Large intestine (tissue), 3 donors: ENCODE data around the gene TTC6. TPM values are rescaled to one million over a fixed set of nuclear protein-coding genes. Genes with fewer than 3 reads are reported as not detected.

Experiments used
- DNase-seq, 2 donors: peaks; one replicate each; pipeline versions ENCODE4 v3.0.0 to v3.0.0-alpha.2; 2013
- H3K27ac ChIP-seq: one replicate; pipeline ENCODE4 v1.5.1; 2013; ENCODE audit warnings: low read length
- H3K27me3 ChIP-seq: 2 replicates; pipeline ENCODE4 v1.6.1; 2013; ENCODE audit warnings: low read length; ENCODE audit not compliant: control insufficient read depth, insufficient read depth
- H3K36me3 ChIP-seq: 2 replicates; pipeline ENCODE4 v1.6.1; 2013; ENCODE audit warnings: low read length; ENCODE audit not compliant: control insufficient read depth, insufficient read depth
- H3K4me1 ChIP-seq: one replicate; pipeline ENCODE4 v1.6.1; 2013; ENCODE audit warnings: low read length; ENCODE audit not compliant: control insufficient read depth, insufficient read depth
- H3K4me3 ChIP-seq: one replicate; pipeline ENCODE4 v1.5.1; 2013; ENCODE audit warnings: low read length
- H3K9me3 ChIP-seq: one replicate; pipeline ENCODE4 v1.6.1; 2013; ENCODE audit warnings: mild to moderate bottlenecking, low read depth, low read length, moderate library complexity; ENCODE audit not compliant: control insufficient read depth
- WGBS: methylation state at CpG from one replicate; pipeline ENCODE4 v1.1.5; 2013; ENCODE audit warnings: low lambda C conversion rate; ENCODE audit not compliant: insufficient coverage; 5-methylcytosine and 5-hydroxymethylcytosine counted together
- polyA plus RNA-seq: library from polyadenylated mRNA; unstranded; fragments of 120-200 nt; gene quantifications from one replicate; pipeline ENCODE4 v1.2.1, GENCODE V29; 2013

The TTC6 gene
- polyA plus RNA-seq, 1 donor: 2.1 TPM

DNA sequence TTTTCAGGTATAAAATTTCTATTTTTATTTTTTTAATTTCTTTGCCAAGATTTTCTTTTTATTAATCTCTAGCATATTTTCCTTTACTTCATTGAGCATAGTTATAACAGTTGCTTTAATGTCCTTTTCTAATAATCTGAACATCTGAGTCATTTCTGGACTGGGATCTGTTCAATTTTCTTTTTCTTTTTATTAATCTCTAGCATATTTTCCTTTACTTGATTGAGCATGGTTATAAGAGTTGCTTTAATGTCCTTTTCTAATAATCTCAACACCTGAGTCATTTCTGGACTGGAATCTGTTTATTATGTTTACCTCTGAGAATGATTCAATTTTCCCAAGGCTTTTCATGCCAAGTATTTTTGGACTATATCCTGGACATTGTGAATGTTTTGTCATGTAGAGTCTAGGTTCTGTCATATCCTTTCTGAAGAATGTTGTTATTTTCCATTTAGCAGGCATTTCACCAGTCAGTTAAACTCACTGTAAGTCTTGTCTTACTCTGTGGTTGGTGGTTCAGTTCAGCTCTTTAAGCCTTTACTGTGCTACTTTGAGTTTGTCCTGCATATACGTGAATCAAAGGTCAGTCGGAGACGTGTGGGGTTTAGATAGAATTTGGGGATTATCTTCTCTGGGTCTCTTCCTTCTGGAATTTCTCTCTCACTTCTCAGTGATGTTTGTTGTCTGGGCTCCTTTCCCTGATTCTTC, 20.3 kb downstream of the TTC6 start:
- Histone ChIP-seq H3K27ac (no peak overlapping the region), H3K36me3 (no peaks in the 10 kb centered on the region), H3K4me3 (no peak overlapping the region), H3K4me1 (no peaks in the 10 kb centered on the region), H3K27me3 (peaks cover 8% of the 10 kb centered on the region), H3K9me3 (peaks cover 31% of the 10 kb centered on the region)
- 93% methylated on average over 3 of the region's 3 CpGs for WGBS
- no peak for DNase-seq

DNA sequence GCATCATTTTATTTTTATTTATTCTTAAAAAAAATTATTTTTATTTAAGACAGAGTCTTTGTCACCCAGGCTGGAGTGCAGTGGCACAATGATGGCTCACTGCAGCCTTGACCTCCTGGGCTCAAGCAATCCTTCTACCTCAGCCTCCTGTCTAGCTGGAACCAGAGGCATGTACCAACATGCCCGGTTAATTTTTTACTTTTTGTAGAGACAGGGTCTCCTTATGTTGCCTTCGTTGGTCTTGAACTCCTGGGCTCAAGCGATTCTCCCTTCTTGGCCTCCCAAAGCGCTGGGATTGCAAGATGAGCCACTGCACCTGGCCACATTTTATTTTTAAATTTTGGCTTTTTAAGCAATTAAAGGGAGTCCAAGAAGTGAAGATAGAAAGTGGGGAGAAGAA, 21.4 kb downstream of the TTC6 start:
- Histone ChIP-seq H3K9me3 (peaks cover 22% of the 10 kb centered on the region), H3K36me3 (no peaks in the 10 kb centered on the region), H3K27me3 (no peaks in the 10 kb centered on the region), H3K4me1 (no peaks in the 10 kb centered on the region), H3K4me3 (no peak overlapping the region), H3K27ac (no peak overlapping the region)
- WGBS: no CpG with 5 or more reads among the region's 4 CpGs
- DNase-seq: no peak

DNA sequence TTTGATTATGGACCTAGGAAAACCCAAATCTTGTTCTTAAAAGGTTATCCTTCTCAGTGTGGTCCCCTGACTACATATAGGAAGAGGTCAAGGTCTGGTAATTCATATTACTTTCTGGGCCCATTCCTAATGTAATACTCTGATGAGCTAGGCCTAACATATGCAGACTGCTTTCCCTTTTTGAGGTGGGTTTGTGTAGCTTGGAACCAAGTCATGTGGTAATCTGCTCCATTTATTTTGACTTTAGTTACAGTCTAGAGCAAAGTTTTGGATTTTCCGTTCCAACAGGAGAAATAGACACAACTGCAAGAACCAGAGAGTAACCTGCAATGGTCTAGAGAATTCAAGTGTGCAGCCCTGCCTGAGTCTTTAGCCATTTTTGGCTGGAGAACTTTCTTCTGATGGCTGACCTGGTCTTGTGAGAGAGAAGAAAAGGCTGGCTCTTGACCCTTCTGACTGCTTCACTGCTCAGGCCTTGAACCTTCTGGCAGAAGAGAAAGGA, 22.5 kb downstream of the TTC6 start:
- H3K36me3 ChIP-seq: no peaks in the 10 kb centered on the region
- H3K4me3 ChIP-seq: no peak overlapping the region
- no peaks in the 10 kb centered on the region for H3K27me3 ChIP-seq
- H3K9me3 ChIP-seq: peaks cover 31% of the 10 kb centered on the region
- no CpG with 5 or more reads among the region's 1 CpG for WGBS
- DNase-seq: no peak
- no peaks in the 10 kb centered on the region for H3K4me1 ChIP-seq
- no peak overlapping the region for H3K27ac ChIP-seq

DNA sequence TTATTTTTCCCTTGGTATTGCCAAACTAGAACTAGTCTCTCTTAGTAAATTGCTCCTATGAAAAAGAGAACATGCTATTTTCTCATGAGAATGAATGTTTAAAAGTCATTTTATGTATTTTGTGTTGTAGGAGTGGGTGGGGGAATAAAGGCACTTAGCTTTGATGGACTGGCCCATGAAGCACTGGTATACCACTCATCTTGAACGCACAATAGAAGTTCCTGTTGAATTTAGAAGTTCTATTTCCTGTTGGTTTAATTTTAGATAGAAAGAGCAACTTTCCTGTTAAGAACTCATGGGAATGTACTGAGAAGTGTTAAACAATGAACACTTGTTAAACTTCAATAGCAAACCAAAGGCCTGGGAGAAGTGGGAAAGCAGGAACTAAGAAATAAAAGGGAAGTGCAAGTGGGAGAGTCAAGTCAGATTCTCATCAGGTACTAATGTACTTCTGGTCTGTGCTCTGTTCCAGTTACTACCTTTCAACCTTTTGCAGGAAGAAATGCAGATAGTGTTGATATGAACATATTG, 23.1 kb downstream of the TTC6 start:
- H3K27ac ChIP-seq: no peak overlapping the region
- DNase-seq: no peak

DNA sequence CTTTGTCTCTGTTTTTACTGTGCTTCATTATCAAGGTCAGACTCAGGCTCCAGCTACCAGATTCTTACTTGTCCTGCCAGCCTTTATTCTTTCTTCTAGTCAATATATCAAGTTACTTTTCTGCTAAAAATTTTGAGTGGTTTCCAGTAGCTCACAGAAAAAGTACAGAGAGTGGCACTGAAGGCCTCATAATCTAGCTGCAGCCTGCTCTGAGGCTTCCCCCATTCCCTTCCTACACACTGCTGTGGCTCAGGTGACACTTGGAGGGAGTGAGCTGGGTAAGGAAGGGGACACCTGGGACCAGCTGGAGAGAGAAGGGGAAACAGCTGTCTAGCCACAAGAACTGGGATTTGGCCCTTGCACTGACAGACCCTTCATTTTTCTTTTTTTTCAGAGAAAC, 25.4 kb downstream of the TTC6 start:
- no peaks in the 10 kb centered on the region for H3K36me3 ChIP-seq
- no peak overlapping the region for H3K27ac ChIP-seq
- peaks cover 17% of the 10 kb centered on the region for H3K9me3 ChIP-seq
- H3K4me3 ChIP-seq: no peak overlapping the region
- DNase-seq: no peak
- H3K4me1 ChIP-seq: no peaks in the 10 kb centered on the region
- no peaks in the 10 kb centered on the region for H3K27me3 ChIP-seq

More for the DNA sequence above, 23.1 kb downstream of the TTC6 start:
- Histone ChIP-seq H3K36me3 (no peaks in the 10 kb centered on the region), H3K4me1 (no peaks in the 10 kb centered on the region), H3K4me3 (no peak overlapping the region), H3K27me3 (no peaks in the 10 kb centered on the region), H3K9me3 (peaks cover 31% of the 10 kb centered on the region)
- WGBS: no CpG with 5 or more reads among the region's 1 CpG

DNA sequence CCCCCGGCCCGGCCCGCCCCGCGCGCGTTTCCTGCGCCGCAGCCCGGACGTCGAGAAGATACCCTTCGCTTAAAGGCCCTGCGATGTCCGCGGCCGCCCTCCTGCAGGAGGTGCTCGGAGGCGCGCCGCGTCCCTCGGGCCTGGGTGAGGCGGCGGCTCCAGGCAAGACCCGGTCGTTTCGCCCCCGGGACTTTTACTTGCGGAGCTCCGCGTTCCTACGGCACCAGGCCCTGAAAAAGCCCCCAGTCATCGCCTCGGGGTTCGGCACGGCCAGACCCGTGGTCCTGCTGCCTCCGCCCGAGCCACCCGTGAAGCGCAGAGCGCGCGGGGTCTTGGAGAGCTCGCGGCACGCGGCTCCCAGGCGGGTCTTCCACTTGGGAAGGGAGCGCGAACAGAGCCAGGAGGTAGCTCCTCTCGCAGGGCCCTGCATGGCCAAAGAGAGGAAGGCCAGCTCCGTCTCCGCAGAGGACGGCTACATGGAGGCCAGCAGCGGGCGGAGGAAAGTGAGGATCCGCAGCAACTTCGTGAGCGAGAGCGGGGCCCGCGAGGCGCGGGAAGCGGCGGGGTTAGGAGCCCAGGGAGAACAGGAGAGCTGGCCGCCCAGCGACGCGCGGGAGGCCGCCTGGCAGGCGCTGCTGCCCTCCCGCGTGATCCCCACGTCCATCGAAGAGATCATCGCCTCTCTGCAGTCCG, 26.9 kb downstream of the TTC6 start:
- Histone ChIP-seq H3K27ac (no peak overlapping the region), H3K4me3 (no peak overlapping the region), H3K9me3 (peaks cover 9% of the 10 kb centered on the region), H3K36me3 (no peaks in the 10 kb centered on the region), H3K27me3 (no peaks in the 10 kb centered on the region), H3K4me1 (no peaks in the 10 kb centered on the region)
- 80% methylated on average over 1 of the region's 81 CpGs for WGBS
- DNase-seq: no peak

DNA sequence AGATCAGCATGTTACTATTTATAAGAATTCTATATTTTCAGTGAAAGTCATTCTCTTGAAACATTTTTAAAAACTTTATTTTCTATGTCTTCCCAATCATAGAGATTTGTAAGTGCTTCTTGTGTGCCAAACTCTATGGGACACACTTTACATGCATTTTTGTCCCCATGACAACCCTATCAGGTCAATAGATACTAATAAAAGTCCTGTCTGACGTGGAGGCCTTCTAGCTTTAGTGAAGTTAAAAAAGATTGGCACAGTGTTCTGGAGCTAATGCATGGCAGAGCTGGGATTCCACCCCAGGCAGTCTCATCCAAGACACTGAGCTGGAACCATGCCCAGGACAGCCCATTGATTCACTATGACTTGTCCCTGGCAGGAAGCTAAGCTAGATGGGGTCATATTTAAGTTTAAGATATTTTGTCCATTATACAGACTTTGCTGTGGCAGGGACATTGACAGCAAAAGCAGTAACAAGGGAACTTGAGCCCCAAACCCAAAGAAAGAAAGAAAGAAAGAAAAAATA, 28.1 kb downstream of the TTC6 start:
- no peaks in the 10 kb centered on the region for H3K27me3 ChIP-seq
- H3K9me3 ChIP-seq: peaks cover 9% of the 10 kb centered on the region
- no peaks in the 10 kb centered on the region for H3K36me3 ChIP-seq
- no CpG with 5 or more reads among the region's 1 CpG for WGBS
- no peaks in the 10 kb centered on the region for H3K4me1 ChIP-seq
- H3K27ac ChIP-seq: no peak overlapping the region
- peak in 1 of 2 donors; percentile 61 for DNase-seq
- H3K4me3 ChIP-seq: no peak overlapping the region

DNA sequence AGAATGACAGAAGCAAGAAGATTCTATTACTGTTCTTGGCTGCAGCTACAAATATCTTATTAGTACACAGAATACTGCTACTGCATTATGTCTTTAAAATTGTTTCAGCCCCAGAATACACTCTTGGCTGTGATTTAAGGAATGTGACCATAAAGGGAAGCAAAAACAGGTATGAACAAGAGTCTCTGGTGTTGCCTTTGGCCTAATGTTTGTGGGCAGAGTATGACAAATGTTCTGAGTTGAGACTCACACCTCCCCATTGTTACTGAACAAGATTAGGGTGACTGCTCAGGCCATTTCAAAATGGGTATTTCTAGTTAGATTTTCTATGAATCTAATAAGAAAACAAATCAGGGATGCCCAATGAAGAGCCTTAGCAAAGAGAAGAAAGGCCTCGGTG, 28.5 kb downstream of the TTC6 start:
- Histone ChIP-seq H3K27ac (no peak overlapping the region), H3K9me3 (peaks cover 9% of the 10 kb centered on the region), H3K27me3 (no peaks in the 10 kb centered on the region), H3K4me3 (no peak overlapping the region), H3K36me3 (no peaks in the 10 kb centered on the region), H3K4me1 (no peaks in the 10 kb centered on the region)
- no peak for DNase-seq
- WGBS: 100% methylated on average over 1 of the region's 1 CpG

DNA sequence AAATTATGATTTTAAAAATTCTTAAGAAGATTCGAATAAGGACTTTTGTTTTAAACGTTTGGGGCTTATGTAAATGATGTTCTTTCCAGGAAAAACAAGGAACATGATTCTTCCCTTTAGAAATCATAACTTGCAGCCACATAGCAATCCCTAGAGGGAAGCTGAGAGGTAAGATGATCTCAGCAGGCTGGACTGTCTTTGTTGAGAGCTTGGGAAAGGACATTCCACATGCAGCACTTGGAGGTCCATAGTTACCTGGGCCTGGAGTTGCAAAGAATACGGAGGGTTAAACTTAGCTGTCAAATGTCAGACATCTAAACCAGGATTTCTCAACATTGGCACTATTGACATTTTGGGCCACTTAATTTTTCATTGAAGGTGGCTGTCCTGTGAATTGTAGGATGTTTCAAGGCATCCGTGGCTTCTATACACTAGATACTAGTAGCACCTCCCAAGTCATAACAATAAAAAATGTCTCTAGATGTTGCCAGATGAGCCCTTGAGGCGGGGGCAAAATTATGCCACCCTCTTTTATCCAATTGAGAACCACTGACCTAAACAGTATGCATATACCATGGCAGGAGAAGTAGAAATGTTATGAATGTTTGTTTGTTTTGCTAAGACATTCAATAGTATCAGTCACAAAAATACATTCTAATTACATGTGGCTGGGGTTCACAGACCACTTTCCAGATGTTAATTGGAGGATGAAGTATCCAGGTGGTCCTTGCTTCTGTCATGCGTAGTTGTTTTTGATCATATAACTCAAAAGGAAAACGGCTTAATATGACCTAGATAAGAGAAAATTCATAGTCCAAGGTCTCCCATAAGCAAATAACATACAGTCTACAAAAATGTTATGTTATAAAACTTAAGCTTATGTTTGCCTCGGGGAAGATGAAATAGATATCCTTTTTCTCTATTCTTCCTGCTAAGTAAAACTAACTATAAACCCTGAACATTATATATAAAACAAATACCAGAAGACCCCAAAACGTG, 30.5 kb downstream of the TTC6 start:
- no peaks in the 10 kb centered on the region for H3K36me3 ChIP-seq
- no peak overlapping the region for H3K27ac ChIP-seq
- H3K4me3 ChIP-seq: no peak overlapping the region
- no peaks in the 10 kb centered on the region for H3K4me1 ChIP-seq
- peak in 1 of 2 donors; percentile 34 for DNase-seq
- WGBS: 45% methylated on average over 3 of the region's 9 CpGs
- no peaks in the 10 kb centered on the region for H3K27me3 ChIP-seq
- peaks cover 14% of the 10 kb centered on the region for H3K9me3 ChIP-seq

DNA sequence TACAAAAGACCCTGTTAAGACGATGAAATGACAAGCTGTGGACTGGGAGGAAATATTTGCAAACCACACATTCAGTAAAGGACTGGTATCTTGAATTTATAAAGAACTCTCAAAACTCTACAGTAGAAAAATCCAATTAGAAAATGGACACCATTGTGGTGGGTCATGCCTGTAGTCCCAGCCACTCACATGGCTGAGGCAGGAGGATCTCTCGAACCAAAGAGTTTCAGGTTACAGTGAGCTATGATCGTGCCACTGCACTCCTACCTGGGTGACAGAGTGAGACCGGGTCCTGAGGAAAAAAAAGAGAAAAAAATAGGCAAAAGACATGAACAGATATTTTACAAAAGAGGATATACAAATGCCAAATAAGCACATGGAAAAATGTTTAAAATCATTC, 41.9 kb downstream of the TTC6 start:
- H3K36me3 ChIP-seq: no peaks in the 10 kb centered on the region
- 90% methylated on average over 2 of the region's 4 CpGs for WGBS
- H3K27ac ChIP-seq: no peak overlapping the region
- no peak for DNase-seq
- H3K9me3 ChIP-seq: no peaks in the 10 kb centered on the region
- no peaks in the 10 kb centered on the region for H3K27me3 ChIP-seq
- no peaks in the 10 kb centered on the region for H3K4me1 ChIP-seq
- H3K4me3 ChIP-seq: no peak overlapping the region
